Stimulated activated CD4-positive, alpha-beta T cell treated with anti-CD3 and anti-CD28 coated beads, Interleukin-1b, Interleukin-23, amount 100 ng/mL, for 4 hours (primary cell): ENCODE measurements around the gene ACAP3.
A peak's percentile ranks its signal among the peaks of the same experiment; 100 is the strongest.
"Not testable (repeated sequence)": the region's sequence is repeated elsewhere in the genome, so short reads cannot be mapped to it uniquely, and the experiment has no call there.

ENCODE experiments used
- DNase-seq, 2 donors: peaks; one replicate each; pipeline ENCODE4 v3.0.0-alpha.2; 2020; ENCODE audit warnings: low read depth in 2 of 2

ACAP3 gene

DNA sequence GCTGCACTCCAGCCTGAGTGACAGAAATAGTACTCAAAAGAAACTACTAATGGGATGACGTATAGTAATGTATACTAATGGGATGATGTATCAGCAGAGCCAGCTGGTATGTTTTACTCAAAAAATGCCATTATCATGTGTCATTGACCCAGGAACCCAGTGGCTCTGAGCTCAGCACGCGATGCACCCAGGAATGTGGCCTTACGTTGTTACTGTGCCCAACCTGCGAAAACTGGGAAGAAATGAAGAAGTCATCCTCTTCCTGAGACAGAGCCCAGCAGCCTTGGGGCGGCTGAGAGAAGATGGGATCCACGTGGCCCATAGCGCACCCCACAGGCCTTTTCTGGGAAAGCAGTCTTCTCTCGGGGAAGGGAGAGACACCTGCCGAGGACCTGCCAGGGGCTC is 42.9 kb downstream of the ACAP3 start:
- no peak for DNase-seq

DNA sequence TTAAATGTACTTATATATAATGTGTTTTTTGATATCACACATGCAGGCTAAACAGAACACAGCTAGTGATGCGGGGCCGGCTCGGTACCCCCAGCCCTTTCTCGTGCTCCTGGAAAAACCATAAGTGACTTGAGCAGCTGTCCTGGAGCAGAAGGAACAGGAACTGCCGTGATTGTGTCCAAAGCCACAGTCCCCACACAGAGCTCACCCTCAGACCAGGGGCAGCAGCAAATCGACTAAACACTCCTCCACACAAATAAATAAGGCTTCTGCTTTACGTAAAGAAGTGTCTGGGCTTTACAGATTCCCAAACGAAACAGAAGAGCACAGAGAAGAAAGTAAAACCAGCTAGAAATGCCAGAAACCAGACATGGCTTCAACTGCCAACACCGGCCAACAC is 43.7 kb downstream of the ACAP3 start:
- no peak for DNase-seq

DNA sequence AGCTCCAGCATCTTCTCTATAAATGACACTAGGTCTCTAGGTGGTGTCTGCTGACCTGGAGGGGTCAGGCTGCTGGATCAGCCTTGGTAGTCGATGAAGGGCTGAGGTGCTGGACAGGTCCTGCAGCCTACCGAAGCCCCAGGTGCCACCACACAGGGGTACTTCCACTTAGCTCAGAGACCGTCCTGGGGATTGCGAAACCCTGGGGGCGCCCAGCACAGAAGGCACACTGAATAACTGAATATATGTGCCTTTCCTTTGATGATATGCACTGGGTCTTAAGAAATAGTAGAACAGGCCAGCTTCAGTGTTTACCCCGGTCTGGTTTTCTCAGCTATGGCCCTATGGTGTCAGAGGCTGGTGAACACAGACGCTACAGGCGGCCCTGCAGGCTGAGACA is 45.0 kb downstream of the ACAP3 start:
- DNase-seq = no peak

DNA sequence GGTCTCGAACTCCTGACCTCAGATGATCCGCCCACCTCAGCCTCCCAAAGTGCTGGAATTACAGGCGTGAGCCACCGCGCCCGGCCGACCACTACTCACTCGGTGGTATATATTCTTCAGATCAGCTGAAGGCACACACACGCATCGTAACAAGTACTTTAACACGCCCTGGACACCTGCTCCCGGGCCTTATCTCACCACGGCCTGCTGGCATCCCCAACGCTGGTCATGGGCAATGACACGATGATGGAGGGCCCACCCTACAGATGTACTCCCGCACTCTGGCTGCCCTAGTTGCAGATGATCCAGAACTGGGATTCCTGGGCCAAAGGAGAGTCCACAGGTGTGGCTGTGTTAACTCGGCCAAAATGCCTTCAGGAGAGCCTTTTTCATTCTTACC is 45.7 kb downstream of the ACAP3 start:
- no peak for DNase-seq

DNA sequence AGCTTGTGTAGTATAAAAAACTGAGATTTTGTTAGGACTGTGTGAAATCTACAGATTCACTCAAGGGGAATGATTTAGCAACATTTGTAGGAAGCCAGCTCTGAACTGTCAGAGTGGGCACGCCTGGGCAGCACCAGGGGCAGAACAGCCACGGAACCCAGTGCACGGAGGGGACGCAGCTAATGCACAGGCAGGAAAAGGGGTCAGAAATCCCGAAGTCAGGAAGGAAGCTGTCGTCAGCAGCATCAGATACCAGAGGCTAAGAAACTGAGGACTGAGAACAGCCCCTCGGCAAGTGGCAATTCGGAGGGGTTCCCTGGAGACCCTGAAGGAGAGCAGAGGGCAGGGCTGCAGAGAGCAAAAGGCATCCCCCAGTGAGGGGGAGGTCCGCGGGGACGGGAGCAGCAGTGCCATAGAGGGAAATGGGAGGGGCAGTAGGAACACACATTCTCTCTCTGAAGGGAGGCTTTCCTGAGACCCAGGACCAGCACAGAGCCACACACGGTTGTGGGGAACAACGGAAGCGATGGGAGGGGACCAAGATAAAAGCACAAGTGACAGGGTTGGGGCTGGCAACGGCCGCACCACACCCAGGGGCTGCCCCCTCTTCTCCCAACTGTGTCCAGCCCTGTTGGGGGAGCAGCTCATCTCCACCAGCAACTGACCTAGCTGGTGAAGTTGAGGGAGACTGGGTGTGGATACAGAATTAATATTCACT is 46.7 kb downstream of the ACAP3 start:
- no peak for DNase-seq

DNA sequence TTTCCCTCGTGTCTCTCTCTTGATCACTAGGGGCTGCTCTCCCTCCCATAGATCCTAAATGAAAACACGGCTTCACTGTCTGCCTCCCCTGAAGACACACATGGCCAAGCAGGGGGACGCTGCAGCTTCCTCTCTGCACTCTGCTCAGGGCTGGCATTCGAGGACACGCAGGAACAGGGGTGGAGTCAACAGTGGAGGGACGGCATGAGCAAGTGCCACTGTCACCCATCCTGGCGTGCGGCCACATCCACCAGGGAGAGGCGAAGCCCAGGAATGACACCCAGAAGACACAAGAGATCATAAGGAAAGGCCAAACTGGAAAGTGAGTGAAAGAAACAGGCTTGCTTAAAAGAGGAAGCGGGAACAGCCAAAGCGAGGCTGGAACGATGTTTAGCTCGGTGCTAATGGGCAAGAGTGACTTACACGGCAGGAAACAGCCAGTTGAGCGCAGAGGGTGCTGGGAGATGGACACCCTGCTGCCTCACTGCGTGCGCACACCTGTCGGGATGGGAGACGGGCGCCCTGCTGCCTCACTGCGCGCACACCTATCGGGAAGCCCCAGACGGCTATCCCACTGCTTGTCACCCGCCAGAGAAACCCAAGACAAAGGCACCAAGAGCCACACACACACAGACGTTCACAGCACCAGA is 47.7 kb downstream of the ACAP3 start:
- no peak for DNase-seq

DNA sequence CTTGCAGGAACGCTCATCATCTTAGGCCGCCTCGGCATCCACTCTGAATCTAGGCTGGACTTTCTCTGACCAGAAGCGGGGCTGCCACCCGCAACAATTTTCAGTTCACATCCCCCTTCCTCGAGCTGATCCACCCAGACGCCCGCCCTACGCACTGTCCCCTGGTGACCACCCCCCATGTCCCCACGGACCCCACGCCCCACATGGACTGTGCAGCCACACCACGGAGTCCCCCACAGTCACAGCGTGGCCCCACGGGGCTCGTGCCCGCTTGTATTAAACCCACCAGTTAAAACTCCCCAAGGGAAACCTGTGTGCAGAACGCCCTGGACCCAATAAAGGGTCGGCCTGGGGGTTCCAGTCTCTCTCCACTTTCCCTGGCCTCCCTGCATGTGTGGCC is 48.2 kb downstream of the ACAP3 start:
- no peak for DNase-seq

DNA sequence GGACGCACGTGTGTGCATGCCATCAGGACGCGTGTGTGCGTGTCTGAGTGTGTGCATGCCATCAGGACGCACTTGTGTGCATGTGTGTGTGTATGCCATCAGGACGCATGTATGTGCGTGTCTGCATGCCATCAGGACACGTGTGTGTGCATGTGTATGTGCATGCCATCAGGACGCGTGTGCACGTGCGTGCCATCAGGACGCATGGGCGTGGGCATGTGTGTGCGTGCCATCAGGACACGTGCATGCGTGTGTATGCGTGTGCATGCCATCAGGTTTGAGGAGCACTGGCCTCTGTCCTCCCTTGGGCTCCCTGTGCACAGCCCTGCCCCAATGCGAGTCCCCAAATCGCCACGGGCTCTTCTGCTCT is 48.6 kb downstream of the ACAP3 start:
- no peak for DNase-seq

DNA sequence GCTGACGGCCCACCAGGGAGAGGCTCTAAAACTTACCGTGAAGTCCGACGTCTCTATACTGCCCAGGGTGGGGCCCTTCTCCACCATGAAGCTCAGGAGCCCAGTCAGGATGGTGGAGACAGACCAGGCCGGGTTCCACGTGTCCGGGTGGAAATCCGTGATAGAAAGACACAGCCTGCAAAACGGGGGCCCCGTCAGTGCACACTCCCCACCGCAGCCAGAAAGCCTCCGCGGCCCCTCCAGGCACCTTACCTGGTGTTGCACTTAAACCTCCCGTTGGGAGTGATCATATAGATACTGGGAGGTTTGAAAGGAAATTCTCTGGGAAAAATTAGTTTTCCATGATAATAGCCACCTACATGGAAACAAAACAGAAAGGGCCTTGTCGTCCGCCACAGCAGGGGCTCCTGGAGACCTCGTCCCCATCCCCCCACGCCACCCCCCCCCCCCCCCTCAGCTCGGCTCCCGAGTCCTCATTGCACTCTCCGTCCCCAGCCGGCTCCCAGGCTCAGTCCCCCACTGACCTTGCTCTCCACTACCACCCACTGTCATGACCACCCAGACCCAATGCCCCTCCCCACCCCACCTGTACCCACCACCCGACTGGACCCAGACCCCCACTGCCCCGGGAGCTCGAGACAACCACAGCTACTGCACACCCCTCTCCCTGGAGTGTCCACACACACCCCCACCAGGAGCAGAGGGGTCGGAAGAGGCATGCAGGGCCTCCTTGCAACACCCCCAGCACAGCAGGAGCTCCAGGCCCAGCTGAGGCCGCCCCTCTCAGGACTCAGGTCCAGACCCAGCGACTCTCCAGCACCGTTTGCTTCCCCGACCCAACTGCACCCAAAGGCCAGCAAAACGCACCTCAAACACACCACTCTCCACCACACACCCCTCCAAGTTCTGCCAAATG is 50.5 kb downstream of the ACAP3 start:
- no peak for DNase-seq

DNA sequence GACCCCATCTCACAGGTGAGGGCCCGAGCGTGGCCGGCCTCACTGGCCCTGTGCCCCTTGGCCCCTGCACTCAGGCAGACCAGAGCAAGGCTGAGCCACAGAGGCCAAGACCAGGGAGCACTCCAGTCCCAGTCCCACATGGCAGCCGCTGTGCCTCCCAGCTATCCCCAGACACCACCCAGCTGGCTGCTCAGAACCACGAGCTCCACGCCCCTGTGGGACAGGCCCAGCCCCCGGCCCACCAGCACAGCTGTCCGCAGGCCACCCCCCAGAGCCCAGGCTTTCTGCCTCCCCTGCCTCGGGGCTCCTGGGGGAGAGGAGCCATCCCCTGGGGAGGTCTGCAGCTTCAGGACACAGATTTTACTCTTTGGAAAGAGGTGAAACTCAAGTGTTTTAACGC is 52.1 kb downstream of the ACAP3 start:
- no peak for DNase-seq

DNA sequence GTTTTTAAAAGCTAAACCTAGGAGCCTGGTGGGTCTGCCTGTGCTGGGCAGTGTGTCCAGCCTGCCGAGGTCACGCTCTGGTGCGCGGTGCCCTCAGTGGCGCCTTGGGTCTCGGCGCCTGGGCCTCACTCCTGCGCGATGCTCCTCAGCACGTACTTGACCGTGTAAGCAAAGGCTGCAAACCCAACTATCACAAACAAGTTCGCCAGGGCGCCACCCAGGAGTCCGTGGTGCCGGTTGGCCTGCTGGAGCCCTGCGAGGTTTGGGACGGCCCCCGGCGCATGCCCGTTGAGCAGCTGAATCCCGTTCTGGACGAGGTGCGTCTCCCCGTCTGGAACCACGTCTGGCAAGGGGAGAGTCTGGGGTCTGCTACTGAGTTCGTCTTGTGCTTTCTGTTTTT is 52.7 kb downstream of the ACAP3 start:
- DNase-seq = no peak

DNA sequence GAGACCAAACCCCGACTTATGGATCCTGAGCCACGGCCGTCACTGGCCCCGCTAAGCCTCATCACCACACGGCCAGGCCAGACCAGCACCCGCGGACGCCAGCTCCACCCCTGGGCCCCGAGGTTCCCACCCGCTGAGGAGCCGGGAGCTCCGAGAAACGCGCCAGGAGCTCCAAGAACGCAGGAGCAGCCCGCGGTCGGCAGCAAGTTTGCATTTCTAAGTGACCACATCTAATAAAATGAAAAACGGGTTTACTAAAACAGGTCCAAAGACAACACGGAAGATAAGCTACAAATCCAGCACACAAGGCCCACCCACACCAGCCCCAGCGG is 53.1 kb downstream of the ACAP3 start:
- no peak for DNase-seq

DNA sequence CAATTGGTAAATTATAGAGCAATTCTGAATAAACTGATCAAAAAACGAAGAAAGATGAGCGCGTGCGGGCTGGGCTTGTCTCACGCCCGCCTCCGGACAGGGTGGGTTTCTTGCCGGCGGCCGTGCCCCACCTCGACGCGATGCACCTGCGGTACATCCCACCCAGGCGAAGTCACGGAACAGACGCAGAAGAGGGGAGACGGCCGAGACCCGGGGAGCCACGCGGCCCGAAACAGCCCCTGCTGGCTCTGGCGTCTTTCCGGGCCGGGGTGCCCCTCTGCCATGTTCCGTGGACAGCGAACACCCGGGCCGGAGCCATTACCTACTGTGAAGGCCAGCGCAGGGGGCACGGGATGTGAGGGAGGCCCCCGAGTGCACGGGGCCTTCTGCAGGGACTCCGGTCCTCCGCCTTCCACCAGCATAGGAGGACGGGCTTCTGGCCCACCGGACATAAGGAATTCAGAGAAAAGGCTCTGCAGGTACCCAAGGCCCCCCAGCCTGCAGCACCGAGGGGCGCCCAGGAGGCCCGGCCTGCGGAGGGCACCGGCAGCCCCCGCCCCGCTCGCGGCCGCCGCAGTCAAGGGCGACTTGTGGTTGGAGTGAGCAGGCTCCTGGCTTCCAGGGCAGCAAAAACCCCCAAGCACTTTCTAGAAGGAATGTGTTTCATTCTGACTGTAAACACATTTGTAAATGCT is 53.6 kb downstream of the ACAP3 start:
- DNase-seq = no peak

DNA sequence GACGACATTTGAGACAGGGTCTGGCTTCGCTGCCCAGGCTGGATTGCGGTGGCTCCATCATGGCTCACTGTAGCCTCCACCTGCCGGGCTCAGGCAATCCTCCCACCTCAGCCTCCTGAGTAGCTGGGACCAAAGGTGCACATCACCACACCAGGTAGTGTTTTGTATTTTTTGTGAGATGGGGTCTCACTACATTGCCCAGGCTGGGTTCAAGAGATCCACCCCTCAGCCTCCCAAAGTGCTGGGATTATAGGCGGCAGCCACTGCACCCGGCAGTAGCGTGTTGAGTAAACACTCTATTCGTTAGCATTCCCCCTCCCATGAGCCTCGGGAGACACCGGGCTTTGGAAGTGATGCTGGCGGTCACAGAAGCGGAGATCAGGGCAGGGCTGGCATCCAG is 54.4 kb downstream of the ACAP3 start:
- no peak for DNase-seq

DNA sequence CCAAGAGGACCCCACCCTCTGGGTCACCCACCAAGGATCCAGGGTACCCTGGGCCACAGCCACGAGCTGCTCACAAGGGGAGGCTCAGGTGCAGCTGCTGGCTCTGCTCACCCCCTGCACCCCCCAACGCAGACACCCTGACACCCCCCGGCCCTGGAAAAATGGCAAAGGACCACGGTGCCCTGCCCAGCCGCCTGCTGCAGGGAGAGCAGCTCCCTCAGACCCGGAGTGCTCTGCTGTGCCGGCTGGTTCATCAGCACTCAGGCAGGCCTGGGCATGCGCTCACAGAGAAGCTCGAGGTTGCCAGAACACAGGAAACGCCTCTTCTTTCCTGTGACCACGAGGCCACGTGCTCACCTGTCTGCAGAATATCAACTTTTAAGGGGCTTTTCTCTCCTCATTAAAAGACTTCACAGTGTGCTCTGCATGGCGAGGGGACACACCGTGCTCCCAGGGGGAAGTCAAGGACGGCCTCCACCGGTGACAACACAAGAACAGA is 56.9 kb downstream of the ACAP3 start:
- peak; percentile 48 to 67 for DNase-seq

DNA sequence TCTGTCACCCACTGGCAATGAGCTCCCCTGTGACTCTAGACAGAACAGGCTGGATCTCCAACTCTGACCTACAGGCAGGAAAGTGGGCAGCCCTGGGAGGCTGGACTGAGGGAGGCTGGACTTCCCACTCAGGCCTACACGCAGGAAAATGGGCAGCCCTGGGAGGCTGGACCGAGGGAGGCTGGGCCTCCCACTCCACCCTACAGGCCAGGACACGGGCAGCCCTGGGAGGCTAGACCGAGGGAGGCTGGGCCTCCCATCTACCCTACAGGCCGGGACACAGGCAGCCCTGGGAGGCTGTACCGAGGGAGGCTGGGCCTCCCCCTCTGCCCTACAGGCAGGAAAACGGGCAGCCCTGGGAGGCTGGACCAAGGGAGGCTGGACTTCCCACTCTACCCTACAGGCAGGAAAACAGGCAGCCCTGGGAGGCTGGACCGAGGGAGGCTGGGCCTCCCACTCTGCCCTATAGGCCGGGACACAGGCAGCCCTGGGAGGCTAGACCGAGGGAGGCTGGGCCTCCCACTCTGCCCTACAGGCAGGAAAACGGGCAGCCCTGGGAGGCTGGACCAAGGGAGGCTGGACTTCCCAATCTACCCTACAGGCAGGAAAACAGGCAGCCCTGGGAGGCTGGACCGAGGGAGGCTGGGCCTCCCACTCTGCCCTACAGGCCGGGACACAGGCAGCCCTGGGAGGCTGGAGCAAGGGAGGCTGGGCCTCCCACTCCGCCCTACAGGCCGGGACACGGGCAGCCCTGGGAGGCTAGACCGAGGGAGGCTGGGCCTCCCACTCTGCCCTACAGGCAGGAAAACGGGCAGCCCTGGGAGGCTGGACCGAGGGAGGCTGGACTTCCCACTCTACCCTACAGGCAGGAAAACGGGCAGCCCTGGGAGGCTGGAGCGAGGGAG is 59.5 kb downstream of the ACAP3 start:
- not testable (repeated sequence) for DNase-seq

DNA sequence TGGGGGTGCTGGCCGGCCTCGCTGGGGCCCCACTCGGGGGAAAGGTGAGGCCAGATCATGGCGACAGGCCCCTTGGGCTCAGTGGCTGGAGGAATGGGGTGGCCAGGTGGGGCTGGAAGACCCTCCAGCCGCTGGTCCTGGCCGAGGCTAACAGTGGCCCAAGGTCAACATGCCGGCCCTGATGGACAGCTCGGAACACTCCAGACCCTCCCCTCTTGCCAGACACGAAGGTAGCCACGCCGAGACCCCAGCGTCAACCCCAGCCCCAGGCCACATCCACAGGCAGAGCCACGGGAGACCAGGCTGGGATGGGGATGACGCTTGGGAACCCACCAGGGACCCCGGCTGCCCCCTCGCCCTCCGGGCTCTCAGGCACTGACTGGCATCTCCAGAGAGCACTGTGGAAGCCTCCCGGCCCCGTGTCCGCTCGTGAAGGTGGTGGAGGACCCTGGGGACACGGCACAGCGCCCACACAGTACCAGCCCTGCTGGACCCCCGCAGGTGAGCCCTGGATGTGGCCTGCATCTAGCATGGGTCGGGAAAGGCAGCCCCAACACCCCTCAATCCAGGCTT is 60.3 kb downstream of the ACAP3 start:
- no peak for DNase-seq

DNA sequence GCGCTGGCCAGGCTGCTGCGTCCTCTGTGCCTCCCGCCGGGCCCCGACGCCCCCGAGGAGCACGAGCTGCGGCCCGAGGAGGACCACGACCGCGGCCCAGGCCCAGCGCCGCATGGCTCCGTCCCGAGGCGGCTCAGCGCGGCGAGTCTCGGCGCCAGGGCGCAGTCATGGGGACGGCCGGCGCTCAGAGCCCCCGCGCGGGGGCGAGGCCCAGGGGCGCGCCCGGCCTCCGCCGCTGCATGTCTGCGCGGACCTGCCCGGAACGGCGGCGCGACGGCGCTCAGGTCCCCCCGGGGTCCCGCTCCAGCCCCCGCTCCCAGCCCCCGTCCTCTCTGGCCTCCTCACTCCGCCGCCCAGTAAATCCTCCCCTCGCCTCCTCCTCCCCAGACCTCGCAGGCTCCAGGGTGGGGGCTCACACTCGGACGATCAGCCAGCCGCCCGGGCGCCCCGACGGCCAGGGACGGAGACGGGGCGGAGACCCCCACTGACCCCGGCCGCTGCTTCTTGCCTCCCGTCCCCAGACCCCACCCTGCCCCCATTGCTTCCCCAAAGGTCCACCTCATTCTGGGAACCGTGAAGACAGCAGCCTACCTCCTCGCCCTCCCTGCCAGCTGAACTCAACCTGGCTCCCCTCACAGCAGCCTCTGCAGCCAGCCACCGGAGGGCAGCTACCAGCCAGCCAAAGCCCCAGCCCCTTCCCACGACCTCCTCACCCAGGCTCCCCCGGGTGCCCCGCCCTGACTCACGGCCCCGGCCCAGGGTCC is 61.0 kb downstream of the ACAP3 start, which contains the start of gene C1QTNF12:
TSS of gene C1QTNF12 (minus strand) at position 146 of the 764 bp plus-strand sequence. CDS start at position 114, 32 bp downstream.
- no peak for DNase-seq

DNA sequence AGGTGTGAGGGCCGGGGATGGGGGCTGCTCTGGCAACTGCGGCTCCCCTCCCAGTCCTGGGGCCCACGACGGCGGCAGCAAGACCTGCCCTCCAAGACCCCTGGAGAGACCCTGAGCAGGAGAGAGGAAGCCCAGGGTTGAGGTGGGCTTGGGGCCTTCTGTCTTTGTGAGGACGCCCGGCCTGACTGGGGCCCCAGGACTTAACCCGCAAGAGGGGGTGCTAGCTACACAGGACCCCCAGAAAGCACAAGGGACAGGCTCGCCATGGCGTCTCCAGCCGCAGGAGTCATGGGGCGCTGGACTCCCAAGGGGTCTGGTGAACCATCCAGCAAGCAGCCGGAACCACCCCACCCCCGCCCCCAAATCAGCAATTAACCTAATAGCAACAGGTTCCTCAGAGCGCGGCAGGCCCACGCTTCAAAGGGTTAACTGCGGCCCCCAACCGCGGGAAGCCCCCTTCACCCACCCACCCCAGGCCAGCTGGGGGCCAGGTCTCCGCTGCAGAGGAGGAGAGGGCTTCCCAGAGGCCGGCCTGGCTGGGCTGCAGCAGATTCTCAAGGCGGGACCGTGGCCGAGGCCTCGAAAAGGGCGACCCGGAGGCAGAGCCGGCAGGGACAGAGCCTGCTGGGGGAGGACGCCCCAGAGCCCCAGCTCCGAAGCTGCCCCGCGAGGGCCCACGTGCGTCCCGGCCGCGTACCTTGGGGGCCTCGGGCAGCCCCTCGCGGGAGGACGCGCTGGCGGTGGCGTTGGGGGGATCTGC is 61.7 kb downstream of the ACAP3 start:
- no peak for DNase-seq
